Skeletal muscle satellite cell (primary cell): ENCODE results near the gene ZNF664.

Source experiments
- H3K27me3 ChIP-seq: 2 replicates; pipeline ENCODE4 v1.7.0; 2013; ENCODE audit warnings: low read length; ENCODE audit not compliant: control insufficient read depth, insufficient read depth
- H3K36me3 ChIP-seq: 2 replicates; pipeline ENCODE4 v1.7.0; 2013; ENCODE audit warnings: mild to moderate bottlenecking, control low read depth, low read length; ENCODE audit not compliant: insufficient read depth
- H3K4me1 ChIP-seq: 2 replicates; pipeline ENCODE4 v1.7.0; 2013; ENCODE audit warnings: low read length; ENCODE audit not compliant: control insufficient read depth, insufficient read depth
- H3K4me2 ChIP-seq: 2 replicates; pipeline ENCODE4 v1.7.0; 2013; ENCODE audit warnings: mild to moderate bottlenecking, low read length
- H3K4me3 ChIP-seq: 2 replicates; pipeline ENCODE4 v1.7.0; 2013; ENCODE audit warnings: low read length
- H3K9ac ChIP-seq: 2 replicates; pipeline ENCODE4 v1.7.0; 2013; ENCODE audit warnings: mild to moderate bottlenecking, low read depth, low read length, moderate library complexity
- H3K9me3 ChIP-seq: replicated peaks from 2 replicates; pipeline ENCODE4 v1.7.0; 2013; ENCODE audit warnings: mild to moderate bottlenecking, control low read depth, low read length

Gene ZNF664

DNA sequence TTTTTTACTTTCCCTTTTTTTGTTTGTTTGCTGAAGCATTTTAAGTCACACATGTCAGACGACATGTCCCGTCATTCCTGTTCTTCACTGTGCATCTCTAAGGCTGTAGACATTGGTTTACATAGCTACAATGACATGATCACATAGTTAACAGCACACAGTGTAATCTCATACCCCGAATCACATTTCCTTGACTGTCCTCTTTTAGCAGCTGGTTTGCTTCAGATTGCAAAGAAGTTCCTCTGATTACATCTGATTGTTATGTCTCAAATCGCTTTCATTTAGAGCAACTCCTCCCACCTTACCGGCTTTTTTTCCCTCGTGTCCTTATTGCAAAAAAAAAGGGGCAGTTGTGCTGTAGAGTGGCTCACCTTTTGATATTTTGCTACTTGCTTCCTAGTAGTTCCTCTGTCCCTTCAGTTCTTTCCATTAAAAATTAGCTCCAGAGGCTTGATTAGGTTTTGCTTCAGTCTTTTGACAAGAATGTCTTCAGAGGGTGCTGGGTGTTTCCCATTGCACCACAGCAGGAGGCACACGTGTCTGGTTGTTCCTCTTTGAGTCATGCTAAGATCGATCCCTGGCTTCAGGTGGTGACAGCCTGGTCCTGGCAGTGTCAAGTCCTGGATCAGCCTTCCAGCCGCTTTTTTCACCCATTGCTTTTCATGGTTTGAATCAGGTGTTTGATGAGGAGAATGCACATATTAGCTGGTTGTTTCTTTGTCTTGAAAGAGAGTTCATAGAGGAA lies 35.0 kb downstream of the ZNF664 start:
- H3K36me3 ChIP-seq: peaks cover 30% of the 10 kb centered on the region
- H3K4me3 ChIP-seq: no peak overlapping the region
- H3K4me2 ChIP-seq: no peak overlapping the region
- no peaks in the 10 kb centered on the region for H3K27me3 ChIP-seq
- no peaks in the 10 kb centered on the region for H3K9me3 ChIP-seq
- H3K4me1 ChIP-seq: no peaks in the 10 kb centered on the region
- no peak overlapping the region for H3K9ac ChIP-seq

DNA sequence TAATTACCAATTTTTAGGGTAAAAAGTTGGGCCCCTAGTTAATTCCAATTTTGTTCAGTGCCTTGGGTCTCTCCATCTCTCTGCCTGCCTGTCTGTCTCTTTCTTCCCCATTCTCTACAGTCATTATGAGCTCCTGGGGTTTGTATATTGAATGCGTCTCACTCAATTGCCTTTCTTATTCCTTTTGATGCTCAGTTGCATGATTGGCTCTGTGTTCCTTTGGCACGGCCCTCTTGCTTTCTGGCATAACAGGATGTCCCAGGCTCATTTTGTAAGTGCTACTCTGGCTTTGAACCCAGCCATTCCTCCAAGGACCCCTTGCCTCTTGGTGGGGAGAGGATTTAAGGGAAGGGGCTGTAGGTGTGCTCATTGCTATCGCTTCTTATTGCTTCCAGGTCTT lies 35.6 kb downstream of the ZNF664 start:
- no peaks in the 10 kb centered on the region for H3K27me3 ChIP-seq
- H3K9me3 ChIP-seq: no peaks in the 10 kb centered on the region
- H3K4me1 ChIP-seq: no peaks in the 10 kb centered on the region
- no peak overlapping the region for H3K9ac ChIP-seq
- H3K4me2 ChIP-seq: no peak overlapping the region
- peaks cover 36% of the 10 kb centered on the region for H3K36me3 ChIP-seq
- H3K4me3 ChIP-seq: no peak overlapping the region

DNA sequence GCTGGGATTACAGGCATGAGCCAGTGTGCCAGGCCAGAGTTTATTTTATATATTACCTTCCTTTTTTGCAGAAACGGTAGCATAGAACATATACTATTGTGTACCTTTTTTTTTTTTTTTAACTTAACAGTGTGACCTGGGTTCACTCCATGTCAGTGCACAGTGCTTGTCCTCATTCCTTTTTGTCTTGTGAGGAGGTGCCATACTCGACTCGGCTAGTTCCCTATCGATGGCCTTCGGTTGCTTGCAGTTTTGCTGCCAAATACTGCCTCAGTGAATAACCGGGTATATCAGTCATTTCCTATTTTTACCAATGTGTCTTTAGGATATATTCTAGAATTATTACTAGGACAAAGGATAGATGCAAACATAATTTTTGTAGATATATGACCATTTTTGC lies 36.8 kb downstream of the ZNF664 start:
- no peak overlapping the region for H3K4me3 ChIP-seq
- no peaks in the 10 kb centered on the region for H3K4me1 ChIP-seq
- no peak overlapping the region for H3K4me2 ChIP-seq
- peaks cover 33% of the 10 kb centered on the region for H3K36me3 ChIP-seq
- no peaks in the 10 kb centered on the region for H3K27me3 ChIP-seq
- H3K9me3 ChIP-seq: no peaks in the 10 kb centered on the region
- no peak overlapping the region for H3K9ac ChIP-seq

DNA sequence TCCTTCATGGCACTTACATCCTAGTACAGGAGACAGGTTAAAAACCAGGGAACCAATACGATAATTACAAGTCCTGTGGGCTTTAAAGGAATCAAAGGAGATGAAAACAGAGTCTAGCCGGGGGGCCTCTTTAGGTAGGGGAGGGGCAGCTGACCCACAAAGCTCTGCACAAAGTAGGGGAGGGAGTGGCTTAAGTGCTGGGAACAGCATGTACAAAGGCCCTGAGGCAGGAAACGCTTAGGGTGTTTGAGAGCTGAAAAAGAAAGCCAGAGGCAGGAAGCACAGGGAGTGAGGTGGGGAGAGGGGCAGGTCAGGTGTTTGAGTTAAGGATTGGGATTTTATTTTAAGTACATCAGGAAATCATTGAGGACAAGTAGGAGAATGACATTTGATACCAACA lies 37.7 kb downstream of the ZNF664 start:
- Histone ChIP-seq H3K27me3 (no peaks in the 10 kb centered on the region), H3K36me3 (peaks cover 30% of the 10 kb centered on the region), H3K9ac (no peak overlapping the region), H3K4me2 (no peak overlapping the region), H3K9me3 (no peaks in the 10 kb centered on the region), H3K4me1 (no peaks in the 10 kb centered on the region), H3K4me3 (no peak overlapping the region)

DNA sequence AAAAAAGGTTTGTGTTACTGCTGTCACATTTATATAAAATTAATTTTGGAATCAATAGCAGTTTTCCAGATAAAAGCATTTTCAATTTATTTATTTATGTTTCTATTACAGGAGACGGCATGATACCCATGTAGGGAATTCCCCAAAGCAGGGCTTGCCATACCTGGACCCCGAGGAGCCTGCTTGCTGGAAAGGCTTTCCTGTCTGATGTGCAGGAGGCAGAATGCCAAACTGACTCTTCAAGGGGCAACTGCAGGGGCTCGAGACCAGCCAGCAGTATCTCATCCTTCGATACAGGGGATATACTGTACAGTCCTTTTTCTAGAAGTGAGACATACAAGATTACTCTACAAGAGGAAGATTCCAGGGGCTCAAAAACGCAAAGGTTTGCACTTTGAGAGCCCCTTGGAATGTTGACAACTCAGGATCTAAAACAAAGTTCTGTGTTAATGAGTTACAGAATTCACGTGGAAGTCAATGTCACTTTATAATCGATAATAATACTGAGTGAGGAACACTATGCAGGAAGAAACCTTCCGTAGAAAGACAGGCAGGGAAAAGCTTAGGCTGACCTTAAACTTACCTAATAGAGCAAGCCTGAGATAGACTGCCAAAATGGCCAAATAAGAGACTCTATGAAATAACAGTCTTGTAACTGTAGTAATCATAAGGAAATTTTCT lies 38.6 kb downstream of the ZNF664 start:
- Histone ChIP-seq H3K9ac (no peak overlapping the region), H3K9me3 (no peaks in the 10 kb centered on the region), H3K4me1 (no peaks in the 10 kb centered on the region), H3K4me3 (no peak overlapping the region), H3K36me3 (peaks cover 30% of the 10 kb centered on the region), H3K4me2 (no peak overlapping the region), H3K27me3 (no peaks in the 10 kb centered on the region)

DNA sequence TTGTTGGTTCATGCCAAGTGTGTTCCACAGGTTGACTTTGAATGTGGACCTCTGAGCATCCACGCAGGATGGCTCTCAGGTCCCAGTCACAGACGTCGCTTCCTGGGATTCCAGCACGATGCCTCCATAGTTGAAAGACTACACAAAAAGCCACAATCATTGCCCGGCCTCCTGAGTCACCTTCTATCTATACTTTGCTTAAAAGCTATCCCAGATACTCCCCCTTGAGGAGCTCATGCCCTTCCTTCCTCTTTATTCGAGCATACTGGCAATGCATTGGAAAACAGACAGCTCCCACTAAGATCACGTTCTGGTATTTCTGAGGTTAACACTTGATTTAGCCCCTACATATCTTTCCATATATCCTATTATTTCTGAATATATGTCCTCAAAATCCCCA lies 40.1 kb downstream of the ZNF664 start:
- Histone ChIP-seq H3K27me3 (no peaks in the 10 kb centered on the region), H3K36me3 (peaks cover 30% of the 10 kb centered on the region), H3K4me3 (no peak overlapping the region)

DNA sequence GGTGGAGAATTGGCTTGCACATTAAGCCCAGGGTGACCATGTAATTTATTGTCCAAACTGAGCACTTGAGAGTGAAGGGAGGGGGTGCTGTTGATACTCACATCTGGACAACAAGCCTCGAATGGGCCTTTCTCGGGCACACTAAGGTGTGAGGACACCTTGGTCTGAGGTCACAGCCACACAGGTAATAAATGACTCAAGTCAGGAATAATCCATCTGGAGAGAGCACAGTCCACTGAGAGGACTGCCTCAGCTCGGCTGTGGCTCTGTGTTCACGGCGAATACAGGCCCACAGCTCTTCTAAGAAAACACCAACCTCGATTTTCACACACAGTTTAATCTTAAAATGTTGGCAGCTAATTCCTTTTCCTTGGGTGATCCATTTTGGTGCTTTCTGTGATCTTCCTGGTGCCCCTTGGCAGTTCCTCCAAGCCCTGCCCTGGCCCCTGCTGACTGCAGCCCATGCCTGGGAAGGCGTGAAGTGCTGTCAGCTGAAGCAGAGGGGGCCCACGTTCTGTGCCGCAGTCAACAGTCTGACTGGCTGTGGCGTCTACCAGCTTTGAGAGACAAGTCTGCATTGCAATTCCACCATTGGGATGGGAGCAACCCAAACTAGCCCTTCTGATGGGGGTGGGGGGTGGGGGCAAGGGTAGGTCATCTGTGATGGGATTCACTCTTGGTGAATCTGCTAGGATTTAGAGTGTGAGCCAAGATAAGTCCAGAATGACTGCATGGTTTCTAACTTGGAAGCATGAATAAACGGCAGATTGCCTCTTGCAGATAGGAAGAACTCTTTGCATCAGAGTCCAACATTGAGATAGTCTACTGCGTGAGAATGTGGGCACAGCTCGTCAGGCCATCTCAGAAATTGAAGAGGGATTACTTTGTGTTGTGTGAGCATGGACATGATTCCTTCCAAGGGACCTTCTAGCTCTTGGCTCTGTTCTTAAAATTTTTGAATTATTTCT lies 42.8 kb downstream of the ZNF664 start:
- no peak overlapping the region for H3K4me2 ChIP-seq
- no peak overlapping the region for H3K9ac ChIP-seq
- no peak overlapping the region for H3K4me3 ChIP-seq
- H3K4me1 ChIP-seq: peaks cover 4% of the 10 kb centered on the region
- no peaks in the 10 kb centered on the region for H3K27me3 ChIP-seq
- H3K9me3 ChIP-seq: no peaks in the 10 kb centered on the region
- peaks cover 26% of the 10 kb centered on the region for H3K36me3 ChIP-seq

More for the DNA sequence above, 40.1 kb downstream of the ZNF664 start:
- Histone ChIP-seq H3K9ac (no peak overlapping the region), H3K4me1 (no peaks in the 10 kb centered on the region), H3K9me3 (no peaks in the 10 kb centered on the region), H3K4me2 (no peak overlapping the region)

DNA sequence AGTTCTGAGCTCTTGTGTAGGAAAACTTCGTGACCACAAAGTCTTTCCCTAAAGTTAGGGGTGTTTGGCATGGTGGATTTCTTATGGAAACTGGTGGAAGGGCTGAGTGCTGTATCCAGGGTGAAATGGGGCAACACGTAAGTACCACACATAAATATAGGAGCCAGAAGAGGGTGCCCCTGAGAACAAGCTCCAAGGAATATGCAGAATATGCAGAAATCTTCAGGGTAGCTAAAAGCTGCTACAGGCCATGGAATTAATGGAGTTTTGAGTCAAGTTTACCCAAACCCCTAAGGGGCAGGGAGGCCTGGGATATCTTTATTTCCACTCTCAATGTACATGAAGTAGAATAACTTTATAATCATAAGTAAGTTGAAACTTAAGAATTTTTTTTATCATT lies 44.0 kb downstream of the ZNF664 start:
- H3K4me3 ChIP-seq: no peak overlapping the region
- no peaks in the 10 kb centered on the region for H3K27me3 ChIP-seq
- H3K4me1 ChIP-seq: peaks cover 4% of the 10 kb centered on the region
- no peak overlapping the region for H3K9ac ChIP-seq
- H3K9me3 ChIP-seq: no peaks in the 10 kb centered on the region
- no peak overlapping the region for H3K4me2 ChIP-seq
- H3K36me3 ChIP-seq: peaks cover 16% of the 10 kb centered on the region

DNA sequence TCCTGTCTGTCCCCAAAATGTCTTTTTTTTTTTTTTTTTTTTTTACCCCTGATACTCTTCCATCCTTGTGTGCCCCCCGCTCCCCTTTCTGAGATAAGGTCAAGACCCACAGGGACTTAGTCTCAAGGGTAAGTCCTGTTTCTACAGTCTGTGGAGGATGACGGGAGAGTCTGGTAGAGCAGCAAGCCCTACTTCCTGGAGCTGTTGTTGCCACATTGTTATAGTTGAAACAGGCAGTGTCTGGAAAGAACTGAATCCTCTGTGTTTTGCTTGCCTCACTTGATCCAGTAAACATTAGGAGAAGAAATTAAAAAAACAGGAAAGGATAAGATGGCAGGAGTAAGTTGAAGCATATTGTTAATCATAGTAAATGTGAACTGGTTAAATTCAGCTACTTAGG lies 45.5 kb downstream of the ZNF664 start:
- Histone ChIP-seq H3K4me2 (no peak overlapping the region), H3K4me1 (peaks cover 4% of the 10 kb centered on the region), H3K4me3 (no peak overlapping the region), H3K36me3 (peaks cover 1% of the 10 kb centered on the region), H3K9ac (no peak overlapping the region), H3K9me3 (no peaks in the 10 kb centered on the region), H3K27me3 (no peaks in the 10 kb centered on the region)

DNA sequence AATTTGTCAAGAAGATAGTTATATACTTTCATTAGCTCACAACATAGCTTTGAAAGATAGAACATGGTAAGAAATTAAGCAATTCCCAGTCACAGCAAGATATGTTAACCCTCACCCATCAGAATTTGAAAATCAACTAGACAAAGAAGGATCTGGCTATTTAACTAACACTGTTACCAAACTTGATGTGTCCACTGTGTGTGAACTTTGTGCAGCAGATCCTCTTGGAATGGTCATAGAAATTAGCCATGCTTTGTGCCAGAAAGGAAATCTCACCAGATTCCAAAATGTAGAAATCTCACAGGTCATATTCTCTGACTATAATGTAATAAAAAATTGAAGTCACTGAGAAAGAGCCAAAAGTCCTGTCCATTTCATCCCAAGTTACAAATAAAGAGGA lies 46.1 kb downstream of the ZNF664 start:
- H3K36me3 ChIP-seq: no peaks in the 10 kb centered on the region
- no peak overlapping the region for H3K9ac ChIP-seq

DNA sequence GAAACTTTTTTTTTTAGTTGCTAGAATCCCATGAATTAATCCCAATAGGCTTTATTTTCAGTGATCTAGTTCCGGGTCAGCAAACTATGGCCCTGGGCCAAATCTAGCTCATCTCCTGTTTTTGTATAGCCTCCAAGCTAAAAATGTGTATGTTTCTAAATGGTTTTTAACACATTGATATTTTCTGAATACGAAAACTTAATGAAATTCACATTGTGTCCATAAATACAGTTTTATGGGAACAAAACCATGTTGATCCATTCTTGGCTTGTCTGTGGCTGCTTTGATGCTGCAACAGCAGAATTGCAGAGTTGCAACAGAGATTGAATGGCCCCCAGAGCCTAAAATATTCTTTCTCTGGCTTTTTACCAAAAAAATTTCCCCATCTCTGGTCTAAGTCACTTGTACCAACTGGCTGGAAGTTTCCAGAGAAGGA lies 47.5 kb downstream of the ZNF664 start:
- Histone ChIP-seq H3K36me3 (no peaks in the 10 kb centered on the region), H3K4me3 (no peak overlapping the region), H3K4me1 (peaks cover 11% of the 10 kb centered on the region), H3K27me3 (no peaks in the 10 kb centered on the region), H3K4me2 (no peak overlapping the region), H3K9ac (no peak overlapping the region), H3K9me3 (no peaks in the 10 kb centered on the region)

More for the DNA sequence above, 46.1 kb downstream of the ZNF664 start:
- H3K4me3 ChIP-seq: no peak overlapping the region
- no peak overlapping the region for H3K4me2 ChIP-seq
- H3K27me3 ChIP-seq: no peaks in the 10 kb centered on the region
- H3K9me3 ChIP-seq: no peaks in the 10 kb centered on the region
- H3K4me1 ChIP-seq: peaks cover 4% of the 10 kb centered on the region
